GM21515 (cell line): Measurements from ENCODE around the gene EXOC4.

Experiments
- ATAC-seq: cut with Tn5 transposase; IDR thresholded peaks from one replicate; pipeline ENCODE4 v1.9.1; 2021; ENCODE audit not compliant: unreplicated experiment

Gene EXOC4

GRCh38 chr7:133910761-133911160, 657.9 kb downstream of the EXOC4 start:
- ATAC-seq = no peak

DNA sequence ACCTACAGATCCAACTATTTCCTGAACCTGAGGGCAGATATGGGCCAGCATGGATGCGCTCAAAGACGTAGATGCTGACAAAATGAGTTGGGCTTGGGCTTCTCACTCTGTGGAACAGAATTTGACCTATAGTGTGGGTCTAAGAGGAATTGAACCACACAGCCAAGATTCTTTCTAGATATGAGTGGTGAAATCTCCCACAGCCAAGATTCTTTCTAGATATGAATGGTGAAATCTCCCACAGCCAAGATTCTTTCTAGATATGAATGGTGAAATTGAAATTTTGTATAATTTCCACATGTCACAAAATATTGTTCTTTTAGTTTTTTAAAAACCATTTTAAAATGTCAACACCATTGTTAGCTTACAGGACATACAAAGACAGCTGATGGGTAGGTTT, 658.8 kb downstream of the EXOC4 start:
- no peak for ATAC-seq

- no peak for ATAC-seq
Measured at GRCh38 chr7:133912916-133913697, 660.2 kb downstream of the EXOC4 start.

DNA sequence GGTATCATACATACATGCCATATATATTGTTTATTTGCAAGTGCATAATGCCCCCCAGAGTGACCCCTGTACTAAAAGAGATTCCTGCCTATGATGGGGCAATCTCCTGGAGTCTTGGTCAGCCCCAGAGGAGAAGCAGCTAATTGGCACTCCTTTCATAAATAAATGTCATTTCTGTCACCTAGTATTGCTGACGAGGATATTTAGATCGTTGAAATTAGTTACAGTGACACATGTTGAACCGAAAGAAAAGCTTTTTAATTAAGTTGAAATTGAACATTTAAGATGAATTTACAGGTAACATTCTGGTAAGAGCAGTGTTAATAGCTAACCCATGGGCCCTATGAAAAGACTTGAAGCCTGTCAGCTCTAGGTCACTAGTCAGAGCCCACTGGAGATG, 663.7 kb downstream of the EXOC4 start:
- no peak for ATAC-seq

GRCh38 chr7:133919810-133920209, 666.9 kb downstream of the EXOC4 start:
- no peak for ATAC-seq

DNA sequence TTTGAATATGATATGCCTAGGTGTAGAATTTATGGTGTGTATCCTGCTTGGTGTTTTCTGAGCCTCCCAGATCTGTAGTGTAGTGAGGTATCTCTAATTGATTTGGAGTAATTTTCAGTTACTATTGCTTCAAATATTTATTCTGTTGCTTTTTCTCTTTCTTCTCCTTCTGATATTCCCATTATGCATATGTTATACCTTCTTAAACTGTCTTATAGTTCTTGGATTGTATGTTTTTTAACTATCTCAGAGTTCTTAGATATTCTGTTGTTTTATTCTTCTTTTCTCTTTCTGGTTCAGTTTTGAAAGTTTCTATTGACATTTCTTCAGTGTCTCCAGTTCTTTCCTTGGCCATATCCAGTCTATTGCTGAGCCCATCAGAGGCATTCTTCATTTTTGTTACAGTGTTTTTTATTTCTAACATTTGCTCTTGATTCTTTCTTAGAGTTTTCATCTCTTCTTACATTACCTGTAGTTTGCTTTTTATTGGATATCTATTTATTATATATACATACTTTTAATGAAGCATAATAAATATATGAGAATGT, 668.8 kb downstream of the EXOC4 start:
- no peak for ATAC-seq

GRCh38 chr7:133923974-133924373, 671.1 kb downstream of the EXOC4 start:
- no peak for ATAC-seq

- no peak for ATAC-seq
Measured at GRCh38 chr7:133931053-133931452, 678.2 kb downstream of the EXOC4 start.

DNA sequence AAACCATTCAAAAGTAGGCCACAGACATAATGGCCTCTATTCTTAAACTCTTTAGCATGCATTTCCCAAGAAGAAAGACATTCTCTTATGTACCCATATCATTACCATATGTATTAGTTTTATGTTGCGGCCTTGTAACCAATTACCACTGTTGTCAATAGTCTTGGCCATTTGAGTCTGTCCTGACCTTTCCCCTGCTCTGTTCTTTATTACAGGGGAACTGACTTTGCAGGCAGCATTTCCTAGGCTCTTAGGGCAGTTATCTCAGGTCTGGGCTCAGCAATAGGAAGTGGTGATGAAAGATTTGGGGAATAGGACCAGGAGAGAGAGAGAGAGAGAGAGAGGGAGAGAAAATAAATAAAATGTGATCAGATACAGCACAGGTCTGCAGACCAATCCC, 679.7 kb downstream of the EXOC4 start:
- ATAC-seq = no peak

DNA sequence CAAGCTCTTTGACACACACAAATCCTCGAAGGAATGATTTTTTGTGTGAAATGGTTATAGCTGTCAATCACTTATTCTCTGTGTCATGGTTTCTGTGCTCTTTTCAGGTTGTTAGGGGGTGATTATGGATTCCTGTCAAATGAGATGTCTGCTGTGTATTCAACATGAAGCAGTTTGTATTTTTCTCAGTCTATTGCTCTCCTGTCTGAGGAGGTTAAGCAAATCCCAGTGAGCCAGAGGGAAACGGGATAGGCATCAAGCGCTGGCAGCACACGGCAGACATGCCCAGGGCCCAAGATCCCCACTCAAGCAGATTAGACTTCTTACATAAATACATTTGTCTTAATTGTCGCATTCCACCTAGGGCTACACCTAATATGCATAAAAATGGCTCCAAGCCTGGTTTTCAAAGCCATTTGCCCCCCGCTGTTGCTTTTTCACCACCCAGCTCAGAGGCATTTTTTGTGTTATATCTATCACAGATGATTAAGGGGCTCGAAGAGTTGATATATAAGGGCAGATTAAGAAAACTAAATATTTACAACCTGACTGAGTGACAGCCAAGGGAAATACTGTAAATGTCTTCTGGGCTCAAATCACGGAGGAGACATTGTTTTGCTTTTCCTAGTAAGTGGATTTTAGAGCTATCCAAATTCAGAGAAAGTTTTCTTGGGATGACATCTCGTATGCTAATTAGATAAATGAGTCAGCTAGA, 681.5 kb downstream of the EXOC4 start:
- ATAC-seq = no peak

- ATAC-seq = no peak
Measured at GRCh38 chr7:133934977-133935330, 682.1 kb downstream of the EXOC4 start.

DNA sequence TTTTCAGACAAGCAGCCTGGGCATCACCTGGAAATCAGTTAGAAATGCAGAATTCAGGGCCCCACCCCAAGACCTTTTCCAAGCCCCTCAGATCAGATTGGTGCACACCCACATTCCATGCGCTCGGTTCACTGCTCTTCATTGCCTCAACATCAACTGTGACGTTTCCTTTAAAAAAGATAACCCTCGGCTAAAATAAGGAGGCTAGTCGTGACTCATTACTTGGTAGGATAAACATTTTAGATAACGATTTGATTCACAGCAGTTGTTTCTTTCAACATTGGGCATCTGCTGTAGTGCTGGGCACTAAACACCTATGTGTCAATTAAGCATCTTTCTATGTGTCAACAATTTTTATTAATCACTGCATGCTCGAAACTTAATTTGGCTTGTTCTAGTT, 683.2 kb downstream of the EXOC4 start:
- no peak for ATAC-seq

DNA sequence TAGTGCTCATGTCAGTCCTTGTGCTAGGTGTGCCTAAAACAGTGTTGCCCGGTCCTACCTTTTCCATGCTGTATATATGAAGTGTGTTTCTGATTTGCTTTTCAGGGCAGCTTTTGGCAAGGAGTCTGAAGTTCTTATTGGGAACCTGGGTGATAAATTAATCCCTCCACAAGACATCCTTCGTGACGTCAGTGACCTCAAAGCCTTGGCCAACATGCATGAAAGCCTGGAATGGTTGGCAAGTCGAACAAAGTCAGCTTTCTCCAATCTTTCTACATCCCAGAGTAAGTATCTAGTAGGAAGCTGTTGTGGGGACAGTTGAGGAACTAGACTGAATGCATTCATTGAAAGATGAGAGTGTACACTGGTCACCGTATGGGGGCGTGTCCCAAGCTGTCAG, 684.9 kb downstream of the EXOC4 start:
- no peak for ATAC-seq

GRCh38 chr7:133940368-133940767, 687.5 kb downstream of the EXOC4 start:
- no peak for ATAC-seq

GRCh38 chr7:133941496-133941895, 688.6 kb downstream of the EXOC4 start:
- ATAC-seq = no peak

DNA sequence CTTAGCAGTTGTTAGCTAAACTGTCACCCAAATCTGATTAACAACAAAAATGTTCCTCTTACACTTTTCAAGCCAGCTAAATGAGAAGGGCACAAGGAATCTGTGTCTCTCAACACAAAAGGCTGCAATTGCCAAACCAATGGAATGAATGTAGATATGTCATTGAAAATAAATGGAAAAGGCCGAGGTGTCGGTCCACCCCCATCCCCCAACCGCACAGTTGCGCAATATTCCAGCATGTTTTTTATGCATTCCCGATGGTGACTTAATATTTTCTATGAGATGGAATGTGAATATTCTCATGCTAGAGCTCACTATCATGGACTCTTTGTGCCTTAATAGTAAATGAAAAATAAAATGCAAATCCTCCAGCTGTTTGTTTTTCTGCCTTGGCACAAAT, 692.6 kb downstream of the EXOC4 start:
- ATAC-seq = no peak

DNA sequence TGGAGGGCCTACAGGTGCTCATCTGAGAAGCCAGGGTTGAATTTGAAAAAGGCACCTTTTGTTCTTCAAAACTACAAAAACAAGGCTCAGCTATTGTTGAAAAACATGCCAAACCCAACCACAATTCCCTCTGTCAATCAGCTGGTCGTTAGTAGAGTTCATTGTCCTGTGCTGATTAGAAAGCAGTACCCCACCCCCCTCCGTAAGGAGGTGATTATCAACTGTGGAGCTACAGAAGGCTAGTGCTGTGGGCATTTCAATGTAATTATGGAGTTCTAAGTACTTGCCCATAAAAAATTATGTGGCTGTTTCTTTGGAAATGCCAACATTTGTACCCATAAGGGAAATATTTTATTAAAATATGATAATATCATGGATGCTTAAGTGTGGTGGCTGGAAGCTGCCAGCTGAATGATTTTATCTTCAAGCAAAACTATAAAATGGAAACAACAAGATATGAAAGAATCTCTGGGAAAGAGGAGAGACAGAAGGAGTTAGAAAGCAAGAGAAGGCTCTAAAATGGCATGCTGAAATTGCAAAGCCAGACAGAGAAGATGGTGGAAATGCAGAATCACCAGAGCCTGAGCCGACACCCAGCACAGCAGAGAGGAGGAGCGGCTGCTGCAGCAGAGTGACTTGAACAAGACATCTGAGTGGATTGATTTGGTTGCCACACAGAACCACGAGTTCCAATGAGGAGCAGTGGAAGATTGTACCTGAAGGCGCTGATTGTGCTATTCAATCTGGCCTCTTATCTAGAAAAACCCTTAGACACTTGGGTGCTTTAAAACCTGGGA, 694.8 kb downstream of the EXOC4 start:
- ATAC-seq = no peak

DNA sequence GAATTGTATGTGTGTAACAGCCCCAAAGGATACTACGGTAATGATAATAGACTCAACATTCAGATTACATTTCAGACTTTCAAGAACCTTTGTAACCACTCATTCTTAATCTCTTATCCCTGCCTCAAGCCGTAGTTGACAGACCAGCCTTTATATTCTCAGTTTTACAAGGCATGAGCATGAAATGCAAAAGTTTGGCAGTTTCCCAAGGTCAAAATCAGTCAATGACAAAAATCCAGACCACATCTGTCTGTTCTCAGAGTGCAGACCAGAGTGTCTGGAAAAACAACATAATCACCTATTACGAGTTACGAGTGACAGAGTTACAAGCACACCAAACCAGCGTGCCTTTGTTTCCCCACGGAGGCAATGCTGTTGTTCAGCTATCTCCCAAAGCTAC, 695.7 kb downstream of the EXOC4 start:
- no peak for ATAC-seq

- ATAC-seq = no peak
Measured at GRCh38 chr7:133950855-133951254, 698.0 kb downstream of the EXOC4 start.

- ATAC-seq = no peak
Measured at GRCh38 chr7:133955208-133955607, 702.3 kb downstream of the EXOC4 start.

- ATAC-seq = no peak
Measured at GRCh38 chr7:133957845-133958244, 705.0 kb downstream of the EXOC4 start.

DNA sequence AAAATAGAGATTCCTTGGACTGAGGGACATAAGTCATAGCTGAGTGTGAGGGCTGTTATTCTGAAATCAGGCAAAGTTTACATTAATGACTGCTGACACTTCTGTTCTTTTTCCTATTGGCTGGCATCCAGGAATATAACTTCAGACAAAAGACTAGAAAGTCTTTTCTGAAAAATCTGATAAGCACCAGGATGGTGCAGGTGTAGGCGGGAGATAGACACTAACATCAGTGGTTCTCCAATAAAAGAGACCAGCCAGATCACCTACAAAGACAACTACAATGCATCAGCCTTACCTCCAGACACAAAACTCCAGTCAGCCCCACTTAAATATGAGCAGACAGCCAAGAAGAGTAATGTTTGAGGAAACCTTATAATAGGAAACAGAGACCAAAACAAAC, 705.9 kb downstream of the EXOC4 start:
- ATAC-seq = no peak
